Mesenchymal stem cell (in vitro differentiated cells and primary cell): ENCODE measurements around the gene BRK1.
"Not testable (repeated sequence)": the region's sequence is repeated elsewhere in the genome, so short reads cannot be mapped to it uniquely, and the experiment has no call there.

Experiments used
- DNase-seq: peaks from one replicate; pipeline ENCODE4 v3.0.0-alpha.2; 2013
- H2AFZ ChIP-seq: one replicate; pipeline ENCODE4 v1.6.1; 2013; ENCODE audit warnings: low read depth, mild to moderate bottlenecking, control low read depth, inconsistent platforms, low read length, moderate library complexity
- H2AK5ac ChIP-seq: 2 replicates; pipeline ENCODE4 v1.6.1; 2013; ENCODE audit warnings: low read length, moderate library complexity, mild to moderate bottlenecking, inconsistent platforms; ENCODE audit not compliant: severe bottlenecking
- H2BK120ac ChIP-seq: one replicate; pipeline ENCODE4 v1.6.1; 2013; ENCODE audit warnings: low read depth, mild to moderate bottlenecking, inconsistent platforms, low read length, moderate library complexity
- H2BK12ac ChIP-seq, 2 experiments: one replicate each; pipeline ENCODE4 v1.6.1; 2013; ENCODE audit warnings: inconsistent platforms in 2 of 2, low read length in 2 of 2, mild to moderate bottlenecking in 2 of 2, moderate library complexity in 2 of 2, control low read depth in 1 of 2
- H2BK15ac ChIP-seq: one replicate; pipeline ENCODE4 v1.6.1; 2013; ENCODE audit warnings: mild to moderate bottlenecking, low read depth, inconsistent platforms; ENCODE audit not compliant: poor library complexity, severe bottlenecking
- H2BK5ac ChIP-seq: 2 replicates; pipeline ENCODE4 v1.6.1; 2013; ENCODE audit warnings: low read depth, mild to moderate bottlenecking, low read length, control low read depth, inconsistent platforms; ENCODE audit not compliant: poor library complexity, severe bottlenecking
- H3K14ac ChIP-seq, 2 experiments: one replicate each; pipeline ENCODE4 v1.6.1; 2013; ENCODE audit warnings: inconsistent platforms in 2 of 2, low read length in 2 of 2, control low read depth in 1 of 2, mild to moderate bottlenecking in 1 of 2, moderate library complexity in 1 of 2
- H3K18ac ChIP-seq, 2 experiments: one replicate each; pipeline ENCODE4 v1.6.1; 2013; ENCODE audit warnings: inconsistent platforms in 2 of 2, low read length in 2 of 2, control low read depth in 1 of 2, low read depth in 1 of 2, mild to moderate bottlenecking in 1 of 2
- H3K23ac ChIP-seq, 2 experiments: one replicate each; pipeline ENCODE4 v1.6.1; 2013; ENCODE audit warnings: inconsistent platforms in 2 of 2, low read length in 2 of 2, mild to moderate bottlenecking in 2 of 2, moderate library complexity in 2 of 2, control low read depth in 1 of 2
- H3K27ac ChIP-seq: 2 replicates; pipeline ENCODE4 v1.5.1; 2013; ENCODE audit warnings: mild to moderate bottlenecking, moderate library complexity, low read length, control low read depth, inconsistent platforms; ENCODE audit not compliant: poor library complexity, severe bottlenecking
- H3K27me3 ChIP-seq, 2 experiments: 2 replicates each; pipeline versions ENCODE4 v1.6.1 to v1.7.0; 2013; ENCODE audit warnings: low read length in 2 of 2, mild to moderate bottlenecking in 2 of 2, moderate library complexity in 2 of 2, control low read depth in 1 of 2, inconsistent platforms in 1 of 2; ENCODE audit not compliant: control insufficient read depth in 1 of 2, insufficient read depth in 1 of 2
- H3K36me3 ChIP-seq, 2 experiments: 2 replicates each; pipeline versions ENCODE4 v1.6.1 to v1.7.0; 2013; ENCODE audit warnings: low read length in 2 of 2, control low read depth in 1 of 2, inconsistent platforms in 1 of 2, low read depth in 1 of 2, mild to moderate bottlenecking in 1 of 2; ENCODE audit not compliant: insufficient read depth in 2 of 2, control insufficient read depth in 1 of 2
- H3K4ac ChIP-seq, 2 experiments: one replicate each; pipeline ENCODE4 v1.6.1; 2013; ENCODE audit warnings: inconsistent platforms in 2 of 2, low read length in 2 of 2, mild to moderate bottlenecking in 2 of 2, moderate library complexity in 2 of 2, control low read depth in 1 of 2, low read depth in 1 of 2
- H3K4me1 ChIP-seq: 2 replicates; pipeline ENCODE4 v1.6.1; 2013; ENCODE audit warnings: low read depth, low read length, control low read depth; ENCODE audit not compliant: control insufficient read depth, insufficient read depth
- H3K4me2 ChIP-seq: 2 replicates; pipeline ENCODE4 v1.6.1; 2013; ENCODE audit warnings: low read length, mild to moderate bottlenecking, inconsistent platforms; ENCODE audit not compliant: poor library complexity, severe bottlenecking
- H3K4me3 ChIP-seq, 2 experiments: 2 replicates each; pipeline versions ENCODE4 v1.5.1 to v1.7.0; 2013; ENCODE audit warnings: low read length in 2 of 2, mild to moderate bottlenecking in 2 of 2, control low read depth in 1 of 2, low read depth in 1 of 2; ENCODE audit not compliant: insufficient read depth in 1 of 2
- H3K79me1 ChIP-seq: replicated peaks from 2 replicates; pipeline ENCODE4 v1.6.1; 2013; ENCODE audit warnings: mild to moderate bottlenecking, control low read depth, low read length, inconsistent platforms; ENCODE audit not compliant: poor library complexity, severe bottlenecking
- H3K9ac ChIP-seq: 2 replicates; pipeline ENCODE4 v1.7.0; 2013; ENCODE audit warnings: mild to moderate bottlenecking, low read length, moderate library complexity
- H3K9me3 ChIP-seq: 2 replicates; pipeline ENCODE4 v1.7.0; 2013; ENCODE audit warnings: mild to moderate bottlenecking, low read length; ENCODE audit not compliant: control insufficient read depth
- H4K8ac ChIP-seq: one replicate; pipeline ENCODE4 v1.6.1; 2013; ENCODE audit warnings: inconsistent platforms, mild to moderate bottlenecking, low read length, moderate library complexity
- H4K91ac ChIP-seq: one replicate; pipeline ENCODE4 v1.6.1; 2013; ENCODE audit warnings: mild to moderate bottlenecking, low read length, inconsistent platforms
- WGBS: methylation state at CpG from one replicate; pipeline ENCODE4 v1.1.7; 2013; ENCODE audit warnings: mixed read lengths; 5-methylcytosine and 5-hydroxymethylcytosine counted together

Gene BRK1

DNA sequence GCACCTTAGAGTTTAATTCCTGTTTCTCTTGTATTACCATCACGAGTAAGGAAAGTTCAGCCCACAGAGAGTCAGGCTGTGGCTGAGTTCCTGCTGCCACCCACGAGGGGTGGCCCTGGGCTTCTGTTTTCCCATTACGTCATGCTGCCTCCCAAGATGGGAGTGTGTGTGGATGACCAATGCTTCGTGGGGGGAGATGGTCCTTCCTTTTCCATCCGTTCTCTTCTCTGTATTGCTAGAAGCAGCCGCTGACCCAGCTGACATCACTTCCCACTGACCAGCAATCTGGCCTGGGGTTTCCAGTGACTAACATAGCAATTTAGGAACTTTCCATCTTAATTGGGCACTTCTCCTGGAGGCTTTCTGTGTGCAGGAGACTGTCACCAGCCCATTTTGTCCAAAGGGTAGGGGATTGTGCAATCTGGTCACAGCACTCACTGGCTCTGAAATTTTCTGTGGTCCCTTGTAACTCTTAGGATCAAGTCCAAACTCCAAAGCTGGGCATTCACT is 58.5 kb downstream of the BRK1 start:
- Histone ChIP-seq H3K79me1 (peaks cover 15% of the 10 kb centered on the region), H3K4me2 (no peak overlapping the region), H2BK12ac (no peak overlapping the region), H3K4ac (peak overlapping the region in 1 of 2 experiments; percentile 17), H3K18ac (peak overlapping the region in 1 of 2 experiments; percentile 1), H2AFZ (no peak overlapping the region), H4K91ac (no peak overlapping the region), H2AK5ac (peak overlapping the region; percentile 64), H4K8ac (peak overlapping the region; percentile 45), H3K4me3 (no peak overlapping the region), H2BK5ac (no peak overlapping the region), H3K14ac (no peak overlapping the region), H2BK120ac (no peak overlapping the region), H3K23ac (no peak overlapping the region), H3K9ac (peak overlapping the region; percentile 70), H3K36me3 (peaks cover 19 to 41% of the 10 kb centered on the region in 2 experiments), H3K27me3 (no peaks in the 10 kb centered on the region), H2BK15ac (peak overlapping the region; percentile 49), H3K4me1 (peaks cover 13% of the 10 kb centered on the region), H3K9me3 (no peaks in the 10 kb centered on the region), H3K27ac (peak overlapping the region; percentile 80)
- WGBS: 16% methylated on average over 6 of the region's 6 CpGs
- peak; percentile 99 for DNase-seq

DNA sequence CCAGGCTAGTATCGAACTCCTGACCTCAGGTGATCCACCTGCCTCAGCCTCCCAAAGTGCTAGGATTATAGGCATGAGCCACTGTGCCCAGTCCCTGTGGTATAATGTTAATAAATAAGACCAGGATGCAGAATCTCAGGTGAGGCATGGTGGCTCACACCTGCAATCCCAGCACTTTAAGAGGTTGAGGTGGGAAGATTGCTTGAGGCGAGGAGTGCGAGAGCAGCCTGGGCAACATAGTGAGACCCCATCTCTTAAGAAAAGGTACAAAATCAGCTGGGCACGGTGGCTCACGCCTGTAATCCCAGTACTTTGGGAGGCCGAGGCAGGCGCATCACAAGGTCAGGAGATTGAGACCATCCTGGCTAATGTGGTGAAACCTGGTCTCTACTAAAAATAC is 59.9 kb downstream of the BRK1 start:
- H3K79me1 ChIP-seq: peaks cover 15% of the 10 kb centered on the region
- H3K4ac ChIP-seq, H3K14ac ChIP-seq, H3K4me3 ChIP-seq, H3K9me3 ChIP-seq, H2AK5ac ChIP-seq, H4K91ac ChIP-seq, H3K9ac ChIP-seq, H3K18ac ChIP-seq, H2BK15ac ChIP-seq, H3K23ac ChIP-seq, H3K27me3 ChIP-seq, H2BK12ac ChIP-seq, H2AFZ ChIP-seq, H3K4me2 ChIP-seq, H2BK120ac ChIP-seq, H2BK5ac ChIP-seq, DNase-seq, H3K27ac ChIP-seq, H4K8ac ChIP-seq: not testable (repeated sequence)
- 97% methylated on average over 7 of the region's 7 CpGs for WGBS
- H3K4me1 ChIP-seq: peaks cover 13% of the 10 kb centered on the region
- peaks cover 20 to 44% of the 10 kb centered on the region in 2 experiments for H3K36me3 ChIP-seq

DNA sequence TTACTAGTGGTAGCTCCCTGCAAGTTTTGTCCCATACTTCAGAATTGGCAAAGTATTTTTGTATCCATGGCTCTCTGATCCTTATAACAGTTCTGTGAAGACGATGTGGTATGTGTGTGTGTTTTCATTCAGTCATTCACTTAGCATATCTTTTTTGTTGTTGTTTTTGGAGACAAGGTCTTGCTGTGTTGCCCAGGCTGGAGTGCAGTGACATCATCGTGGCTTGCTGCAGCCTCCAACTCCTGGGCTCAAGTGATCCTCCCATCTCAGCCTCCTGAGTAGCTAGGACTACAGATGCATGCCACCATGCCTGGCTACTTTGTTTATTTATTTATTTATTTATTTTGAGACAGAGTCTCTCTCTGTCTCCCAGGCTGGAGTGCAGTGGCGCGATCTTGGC is 60.7 kb downstream of the BRK1 start:
- not testable (repeated sequence) for H3K9me3 ChIP-seq, H4K8ac ChIP-seq, H3K9ac ChIP-seq, H3K18ac ChIP-seq, H3K4me2 ChIP-seq, H3K14ac ChIP-seq, H3K4ac ChIP-seq, H3K27ac ChIP-seq, H2BK12ac ChIP-seq, H2BK120ac ChIP-seq, H3K23ac ChIP-seq, DNase-seq, H2AK5ac ChIP-seq, H2BK15ac ChIP-seq, H3K4me3 ChIP-seq, H3K27me3 ChIP-seq, H2AFZ ChIP-seq, H2BK5ac ChIP-seq, H4K91ac ChIP-seq
- Histone ChIP-seq H3K36me3 (peaks cover 23 to 45% of the 10 kb centered on the region in 2 experiments), H3K79me1 (peaks cover 12% of the 10 kb centered on the region), H3K4me1 (peaks cover 14% of the 10 kb centered on the region)
- 100% methylated on average over 4 of the region's 4 CpGs for WGBS
